K562 (cell line): ENCODE results near the gene CENPC. TPM values are rescaled to one million over a fixed set of nuclear protein-coding genes. Genes with fewer than 3 reads are reported as not detected.

Source experiments
- EP400 ChIP-seq: fragments of 450-650 bp; IDR thresholded peaks from 2 replicates; pipeline ENCODE4 v1.6.1; 2017; ENCODE audit warnings: antibody characterized with exemption, mild to moderate bottlenecking, moderate library complexity
- ESRRA ChIP-seq: fragments of 450-650 bp; IDR thresholded peaks from 2 replicates; pipeline ENCODE4 v1.6.1; 2014; ENCODE audit warnings: low read depth, mild to moderate bottlenecking, moderate library complexity, borderline replicate concordance
- ETV1 ChIP-seq: fragments of 450-650 bp; conservative IDR thresholded peaks from 2 replicates; pipeline ENCODE4 v1.6.1; 2016; ENCODE audit warnings: missing genetic modification characterization, control low read depth, low read depth, missing compliant biosample characterization
- GABPA ChIP-seq: fragments of 200-800 bp; sonication (Bioruptor generic); conservative IDR thresholded peaks from 2 replicates; pipeline ENCODE4 v1.6.1; 2016; ENCODE audit warnings: low read depth, missing genetic modification characterization, missing compliant biosample characterization
- GTF2E2 ChIP-seq: fragments of 200-800 bp; sonication (Bioruptor generic); IDR thresholded peaks from 2 replicates; pipeline ENCODE4 v1.6.1; 2016; ENCODE audit warnings: missing genetic modification characterization, missing compliant biosample characterization
- ID3 ChIP-seq, 2 experiments: fragments of 250-450 bp in 1 of 2; fragments of 450-650 bp in 1 of 2; sonication (Bioruptor Pico) in 1 of 2; IDR thresholded peaks; 2 replicates each; pipeline versions ENCODE4 v1.6.1 to v1.8.0; 2016 to 2021; ENCODE audit warnings: mild to moderate bottlenecking in 2 of 2, moderate library complexity in 2 of 2, missing compliant biosample characterization in 1 of 2, missing genetic modification characterization in 1 of 2
- MEF2A ChIP-seq: IDR thresholded peaks from 2 replicates; pipeline ENCODE4 v1.6.1; 2011; ENCODE audit warnings: low read depth, mild to moderate bottlenecking, low read length, moderate library complexity; ENCODE audit not compliant: control insufficient read depth
- MEF2D ChIP-seq: conservative IDR thresholded peaks from 2 replicates; pipeline ENCODE4 v1.6.1; 2016; ENCODE audit warnings: low read depth, missing genetic modification characterization, missing compliant biosample characterization
- MYNN ChIP-seq, 2 experiments: sonication (generic); formaldehyde crosslinking in 1 of 2; IDR thresholded peaks; 2 replicates each; pipeline versions ENCODE4 v1.5.0 to v1.6.1; 2016 to 2020; ENCODE audit warnings: antibody characterized with exemption in 1 of 2, missing genetic modification reagents in 1 of 2
- NCOA2 ChIP-seq, 2 experiments: fragments of 450-650 bp; IDR thresholded peaks; 2 replicates each; pipeline ENCODE4 v1.6.1; 2018; ENCODE audit warnings: mild to moderate bottlenecking in 2 of 2, moderate library complexity in 1 of 2; ENCODE audit not compliant: partially characterized antibody in 2 of 2
- ZNF146 ChIP-seq: IDR thresholded peaks from one replicate; pipeline ENCODE4 v1.6.1; 2018; ENCODE audit warnings: missing compliant biosample characterization; ENCODE audit not compliant: unreplicated experiment
- ZNF175 ChIP-seq: fragments of 200-800 bp; sonication (Bioruptor generic); IDR thresholded peaks from 2 replicates; pipeline ENCODE4 v1.6.1; 2016; ENCODE audit warnings: low read depth, mild to moderate bottlenecking, missing genetic modification characterization, missing compliant biosample characterization
- polyA plus RNA-seq, 8 experiments: library from polyadenylated mRNA; depleted of rRNA in 4 of 8; stranded (reverse) in 5 of 8; unstranded in 3 of 8; fragments of >200 nt; fragmentation: Nextera tagmentation in 2 of 8; fragmentation: Illumina TruSeq in 1 of 8; extraction: Ambion mirVana in 2 of 8; extraction: Trizol in 1 of 8; gene quantifications; 2 replicates each; pipeline versions ENCODE4 v1.2.1 to v1.2.3, GENCODE V29; 2011 to 2014; ENCODE audit warnings: inconsistent platforms in 1 of 8, missing spikeins in 1 of 8
- total RNA-seq, 7 experiments: library from RNA; depleted of rRNA in 6 of 7; stranded (reverse); fragments of >200 nt in 6 of 7; fragmentation: Illumina TruSeq in 2 of 7; extraction: Trizol in 2 of 7; gene quantifications; 2 replicates each; pipeline versions ENCODE4 v1.2.1 to v1.2.3, GENCODE V29; 2011 to 2021; ENCODE audit warnings: low replicate concordance in 1 of 7
- TF ChIP-seq, protein P1 (sequence below): IDR thresholded peaks from 2 replicates; pipeline ENCODE4 v1.6.1; 2011; ENCODE audit not compliant: insufficient read length; ENCODE audit errors: extremely low read depth
- TF ChIP-seq, protein P2 (sequence below): fragments of 450-650 bp; IDR thresholded peaks from 2 replicates; pipeline ENCODE4 v1.6.1; 2017; ENCODE audit warnings: antibody characterized with exemption, mild to moderate bottlenecking
- TF ChIP-seq, protein P3 (sequence below), 2 experiments: fragments of 450-650 bp; IDR thresholded peaks; 2 replicates each; pipeline ENCODE4 v1.6.1; 2018; ENCODE audit warnings: mild to moderate bottlenecking in 2 of 2, low read depth in 1 of 2; ENCODE audit not compliant: partially characterized antibody in 2 of 2

Gene CENPC
- total and polyA plus RNA-seq, 9 of the 15 experiments (the other 6 are each of a cell fraction or from before 2014, with no cell fraction given): 18.1 to 48.5 (median 30.8) TPM

- no peak for TF ChIP-seq ID3 (CRISPR knock-in tag; IDR thresholded peaks at IDR 0.05)
- TF ChIP-seq ID3 (tag; IDR thresholded peaks at IDR 0.05): peak; percentile 19; the same call in 1 of the 2 replicates
- TF ChIP-seq, protein P1, sequence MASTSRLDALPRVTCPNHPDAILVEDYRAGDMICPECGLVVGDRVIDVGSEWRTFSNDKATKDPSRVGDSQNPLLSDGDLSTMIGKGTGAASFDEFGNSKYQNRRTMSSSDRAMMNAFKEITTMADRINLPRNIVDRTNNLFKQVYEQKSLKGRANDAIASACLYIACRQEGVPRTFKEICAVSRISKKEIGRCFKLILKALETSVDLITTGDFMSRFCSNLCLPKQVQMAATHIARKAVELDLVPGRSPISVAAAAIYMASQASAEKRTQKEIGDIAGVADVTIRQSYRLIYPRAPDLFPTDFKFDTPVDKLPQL: peak; percentile 61
- peak; percentile 30 for TF ChIP-seq EP400
- TF ChIP-seq, protein P2, sequence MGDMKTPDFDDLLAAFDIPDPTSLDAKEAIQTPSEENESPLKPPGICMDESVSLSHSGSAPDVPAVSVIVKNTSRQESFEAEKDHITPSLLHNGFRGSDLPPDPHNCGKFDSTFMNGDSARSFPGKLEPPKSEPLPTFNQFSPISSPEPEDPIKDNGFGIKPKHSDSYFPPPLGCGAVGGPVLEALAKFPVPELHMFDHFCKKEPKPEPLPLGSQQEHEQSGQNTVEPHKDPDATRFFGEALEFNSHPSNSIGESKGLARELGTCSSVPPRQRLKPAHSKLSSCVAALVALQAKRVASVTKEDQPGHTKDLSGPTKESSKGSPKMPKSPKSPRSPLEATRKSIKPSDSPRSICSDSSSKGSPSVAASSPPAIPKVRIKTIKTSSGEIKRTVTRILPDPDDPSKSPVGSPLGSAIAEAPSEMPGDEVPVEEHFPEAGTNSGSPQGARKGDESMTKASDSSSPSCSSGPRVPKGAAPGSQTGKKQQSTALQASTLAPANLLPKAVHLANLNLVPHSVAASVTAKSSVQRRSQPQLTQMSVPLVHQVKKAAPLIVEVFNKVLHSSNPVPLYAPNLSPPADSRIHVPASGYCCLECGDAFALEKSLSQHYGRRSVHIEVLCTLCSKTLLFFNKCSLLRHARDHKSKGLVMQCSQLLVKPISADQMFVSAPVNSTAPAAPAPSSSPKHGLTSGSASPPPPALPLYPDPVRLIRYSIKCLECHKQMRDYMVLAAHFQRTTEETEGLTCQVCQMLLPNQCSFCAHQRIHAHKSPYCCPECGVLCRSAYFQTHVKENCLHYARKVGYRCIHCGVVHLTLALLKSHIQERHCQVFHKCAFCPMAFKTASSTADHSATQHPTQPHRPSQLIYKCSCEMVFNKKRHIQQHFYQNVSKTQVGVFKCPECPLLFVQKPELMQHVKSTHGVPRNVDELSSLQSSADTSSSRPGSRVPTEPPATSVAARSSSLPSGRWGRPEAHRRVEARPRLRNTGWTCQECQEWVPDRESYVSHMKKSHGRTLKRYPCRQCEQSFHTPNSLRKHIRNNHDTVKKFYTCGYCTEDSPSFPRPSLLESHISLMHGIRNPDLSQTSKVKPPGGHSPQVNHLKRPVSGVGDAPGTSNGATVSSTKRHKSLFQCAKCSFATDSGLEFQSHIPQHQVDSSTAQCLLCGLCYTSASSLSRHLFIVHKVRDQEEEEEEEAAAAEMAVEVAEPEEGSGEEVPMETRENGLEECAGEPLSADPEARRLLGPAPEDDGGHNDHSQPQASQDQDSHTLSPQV: peak; percentile 83
- peak; percentile 9; the same call in 1 of the 2 replicates for TF ChIP-seq ETV1 (tag)
- TF ChIP-seq ESRRA: peak; percentile 83
- peak; percentile 91 for TF ChIP-seq MYNN (IDR thresholded peaks at IDR 0.05)
- no peak for TF ChIP-seq MYNN (CRISPR knock-in tag; IDR thresholded peaks at IDR 0.05)
- no peak for TF ChIP-seq ZNF146 (CRISPR knock-in tag)
- TF ChIP-seq ZNF175 (CRISPR knock-in tag): peak; percentile 55; the same call in 1 of the 2 replicates
- 0 out of 2 replicates have a peak, but pooled peaks have one; percentile 45 for TF ChIP-seq GABPA (tag)
- TF ChIP-seq MEF2D: peak; percentile 47; the same call in 1 of the 2 replicates
- TF ChIP-seq MEF2A: 0 out of 2 replicates have a peak, but pooled peaks have one; percentile 39
- TF ChIP-seq GTF2E2: peak; percentile 43; the same call in 1 of the 2 replicates
- TF ChIP-seq, protein P3, sequence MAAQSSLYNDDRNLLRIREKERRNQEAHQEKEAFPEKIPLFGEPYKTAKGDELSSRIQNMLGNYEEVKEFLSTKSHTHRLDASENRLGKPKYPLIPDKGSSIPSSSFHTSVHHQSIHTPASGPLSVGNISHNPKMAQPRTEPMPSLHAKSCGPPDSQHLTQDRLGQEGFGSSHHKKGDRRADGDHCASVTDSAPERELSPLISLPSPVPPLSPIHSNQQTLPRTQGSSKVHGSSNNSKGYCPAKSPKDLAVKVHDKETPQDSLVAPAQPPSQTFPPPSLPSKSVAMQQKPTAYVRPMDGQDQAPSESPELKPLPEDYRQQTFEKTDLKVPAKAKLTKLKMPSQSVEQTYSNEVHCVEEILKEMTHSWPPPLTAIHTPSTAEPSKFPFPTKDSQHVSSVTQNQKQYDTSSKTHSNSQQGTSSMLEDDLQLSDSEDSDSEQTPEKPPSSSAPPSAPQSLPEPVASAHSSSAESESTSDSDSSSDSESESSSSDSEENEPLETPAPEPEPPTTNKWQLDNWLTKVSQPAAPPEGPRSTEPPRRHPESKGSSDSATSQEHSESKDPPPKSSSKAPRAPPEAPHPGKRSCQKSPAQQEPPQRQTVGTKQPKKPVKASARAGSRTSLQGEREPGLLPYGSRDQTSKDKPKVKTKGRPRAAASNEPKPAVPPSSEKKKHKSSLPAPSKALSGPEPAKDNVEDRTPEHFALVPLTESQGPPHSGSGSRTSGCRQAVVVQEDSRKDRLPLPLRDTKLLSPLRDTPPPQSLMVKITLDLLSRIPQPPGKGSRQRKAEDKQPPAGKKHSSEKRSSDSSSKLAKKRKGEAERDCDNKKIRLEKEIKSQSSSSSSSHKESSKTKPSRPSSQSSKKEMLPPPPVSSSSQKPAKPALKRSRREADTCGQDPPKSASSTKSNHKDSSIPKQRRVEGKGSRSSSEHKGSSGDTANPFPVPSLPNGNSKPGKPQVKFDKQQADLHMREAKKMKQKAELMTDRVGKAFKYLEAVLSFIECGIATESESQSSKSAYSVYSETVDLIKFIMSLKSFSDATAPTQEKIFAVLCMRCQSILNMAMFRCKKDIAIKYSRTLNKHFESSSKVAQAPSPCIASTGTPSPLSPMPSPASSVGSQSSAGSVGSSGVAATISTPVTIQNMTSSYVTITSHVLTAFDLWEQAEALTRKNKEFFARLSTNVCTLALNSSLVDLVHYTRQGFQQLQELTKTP (IDR thresholded peaks at IDR 0.05; ENCODE audit: low read depth in 1 of 2, partially characterized antibody in 2 of 2): peak in 1 of 2 experiments; percentile 56
- TF ChIP-seq NCOA2 (IDR thresholded peaks at IDR 0.05; ENCODE audit: partially characterized antibody in 2 of 2): no peak
Measured at GRCh38 chr4:67575232-67576058, 30.1 kb upstream of the CENPC start (continued).
